SK-N-SH treated with all-trans-retinoic acid at 6 μM for 48 hours (cell line): ENCODE measurements around the gene TMEM100.

ENCODE experiments used
- ATAC-seq: fragments of 200-7000 bp; cut with Tn5 transposase; 3 replicates; pipeline ENCODE4 v1.9.1; 2020; ENCODE audit warnings: mild to moderate bottlenecking, moderate library complexity
- ARNTL ChIP-seq: fragments of 450-650 bp; formaldehyde crosslinking; IDR thresholded peaks from 2 replicates; pipeline ENCODE4 v1.5.0; 2020; ENCODE audit warnings: low read depth, mild to moderate bottlenecking, moderate library complexity, borderline replicate concordance
- BACH2 ChIP-seq: fragments of 250-450 bp; sonication (Bioruptor Pico); IDR thresholded peaks from 2 replicates; pipeline ENCODE4 v1.9.0; 2021; ENCODE audit warnings: mild to moderate bottlenecking, borderline replicate concordance
- CSDC2 ChIP-seq: fragments of 250-450 bp; sonication (Bioruptor Pico); IDR thresholded peaks from 2 replicates; pipeline ENCODE4 v1.5.0; 2020; ENCODE audit warnings: mild to moderate bottlenecking, moderate library complexity
- GLIS3 ChIP-seq: fragments of 250-450 bp; sonication (Bioruptor Pico); IDR thresholded peaks from 2 replicates; pipeline ENCODE4 v1.5.0; 2020; ENCODE audit warnings: mild to moderate bottlenecking, moderate library complexity
- ISL1 ChIP-seq: fragments of 250-450 bp; sonication (Bioruptor Pico); IDR thresholded peaks from 2 replicates; pipeline ENCODE4 v2.1.2; 2022; ENCODE audit warnings: mild to moderate bottlenecking, moderate library complexity
- OSR1 ChIP-seq: fragments of 250-450 bp; sonication (Bioruptor Pico); IDR thresholded peaks from 2 replicates; pipeline ENCODE4 v1.8.0; 2022; ENCODE audit warnings: moderate library complexity, mild to moderate bottlenecking, inconsistent platforms
- POU6F1 ChIP-seq: fragments of 250-450 bp; sonication (Bioruptor Pico); IDR thresholded peaks from 2 replicates; pipeline ENCODE4 v1.8.0; 2021; ENCODE audit warnings: low read depth, mild to moderate bottlenecking, moderate library complexity, borderline replicate concordance
- PPARA ChIP-seq: fragments of 250-450 bp; sonication (Bioruptor Pico); IDR thresholded peaks from 2 replicates; pipeline ENCODE4 v1.5.0; 2020; ENCODE audit warnings: mild to moderate bottlenecking, borderline replicate concordance
- RARB ChIP-seq: fragments of 250-450 bp; sonication (Bioruptor Pico); IDR thresholded peaks from 2 replicates; pipeline ENCODE4 v1.8.0; 2021; ENCODE audit warnings: mild to moderate bottlenecking, moderate library complexity
- TCF4 ChIP-seq: fragments of 250-450 bp; sonication (Bioruptor Pico); IDR thresholded peaks from 2 replicates; pipeline ENCODE4 v1.8.0; 2021; ENCODE audit warnings: mild to moderate bottlenecking, moderate library complexity, borderline replicate concordance
- TOX ChIP-seq: fragments of 250-450 bp; sonication (Bioruptor Pico); IDR thresholded peaks from 2 replicates; pipeline ENCODE4 v1.8.0; 2021; ENCODE audit warnings: mild to moderate bottlenecking, moderate library complexity, borderline replicate concordance
- ZC3H10 ChIP-seq: fragments of 250-450 bp; sonication (Bioruptor Pico); IDR thresholded peaks from 2 replicates; pipeline ENCODE4 v1.5.1; 2021; ENCODE audit warnings: mild to moderate bottlenecking, moderate library complexity
- ZFP3 ChIP-seq: fragments of 250-450 bp; sonication (Bioruptor Pico); IDR thresholded peaks from 2 replicates; pipeline ENCODE4 v1.5.0; 2020; ENCODE audit warnings: mild to moderate bottlenecking, moderate library complexity
- ZFP30 ChIP-seq: fragments of 450-650 bp; formaldehyde crosslinking; IDR thresholded peaks from 2 replicates; pipeline ENCODE4 v1.5.0; 2022; ENCODE audit warnings: mild to moderate bottlenecking, moderate library complexity
- ZNF565 ChIP-seq: fragments of 450-650 bp; formaldehyde crosslinking; conservative IDR thresholded peaks from 2 replicates; pipeline ENCODE4 v1.5.0; 2020; ENCODE audit warnings: low read depth, mild to moderate bottlenecking, moderate library complexity
- ZNF8 ChIP-seq: fragments of 450-650 bp; formaldehyde crosslinking; IDR thresholded peaks from 2 replicates; pipeline ENCODE4 v1.5.0; 2020; ENCODE audit warnings: mild to moderate bottlenecking, moderate library complexity
- TF ChIP-seq, protein P1 (sequence below): fragments of 250-450 bp; sonication (Bioruptor Pico); IDR thresholded peaks from 2 replicates; pipeline ENCODE4 v1.5.1; 2021; ENCODE audit warnings: mild to moderate bottlenecking, moderate library complexity
- TF ChIP-seq, protein P2 (sequence below): fragments of 250-450 bp; sonication (Bioruptor Pico); IDR thresholded peaks from 2 replicates; pipeline ENCODE4 v1.5.1; 2020; ENCODE audit warnings: low read depth, mild to moderate bottlenecking, moderate library complexity
- TF ChIP-seq, protein P3 (sequence below): fragments of 250-450 bp; sonication (Bioruptor Pico); IDR thresholded peaks from 2 replicates; pipeline ENCODE4 v1.5.0; 2020; ENCODE audit warnings: mild to moderate bottlenecking, moderate library complexity
- TF ChIP-seq, protein P4 (sequence below): fragments of 250-450 bp; sonication (Bioruptor Pico); IDR thresholded peaks from 2 replicates; pipeline ENCODE4 v1.8.0; 2020; ENCODE audit warnings: mild to moderate bottlenecking, moderate library complexity, borderline replicate concordance

The TMEM100 gene

DNA sequence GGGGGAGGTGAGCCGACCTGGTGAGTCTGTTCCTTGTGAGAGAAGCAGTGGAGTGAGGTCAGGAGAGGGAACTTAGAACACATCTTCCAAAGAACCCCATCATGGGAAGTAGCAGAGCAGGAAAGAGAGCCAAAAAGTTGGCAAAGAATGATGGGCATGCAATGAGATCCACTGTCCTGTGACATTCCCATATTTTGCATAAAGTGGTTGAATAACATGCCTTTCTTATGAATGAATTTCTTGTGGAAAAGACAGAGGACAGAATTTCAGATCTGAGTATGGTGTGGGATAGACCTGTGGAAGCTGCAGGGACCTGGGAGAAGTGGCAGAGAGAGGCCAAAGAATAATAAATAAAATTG lies 41.3 kb downstream of the TMEM100 start:
- TF ChIP-seq ZNF565 (no peak), TOX (CRISPR knock-in tag) (no peak), TCF4 (CRISPR knock-in tag) (no peak), ZC3H10 (CRISPR knock-in tag) (no peak), CSDC2 (CRISPR knock-in tag) (no peak), ARNTL (CRISPR knock-in tag) (no peak), OSR1 (CRISPR knock-in tag) (no peak)
- TF ChIP-seq, protein P1, sequence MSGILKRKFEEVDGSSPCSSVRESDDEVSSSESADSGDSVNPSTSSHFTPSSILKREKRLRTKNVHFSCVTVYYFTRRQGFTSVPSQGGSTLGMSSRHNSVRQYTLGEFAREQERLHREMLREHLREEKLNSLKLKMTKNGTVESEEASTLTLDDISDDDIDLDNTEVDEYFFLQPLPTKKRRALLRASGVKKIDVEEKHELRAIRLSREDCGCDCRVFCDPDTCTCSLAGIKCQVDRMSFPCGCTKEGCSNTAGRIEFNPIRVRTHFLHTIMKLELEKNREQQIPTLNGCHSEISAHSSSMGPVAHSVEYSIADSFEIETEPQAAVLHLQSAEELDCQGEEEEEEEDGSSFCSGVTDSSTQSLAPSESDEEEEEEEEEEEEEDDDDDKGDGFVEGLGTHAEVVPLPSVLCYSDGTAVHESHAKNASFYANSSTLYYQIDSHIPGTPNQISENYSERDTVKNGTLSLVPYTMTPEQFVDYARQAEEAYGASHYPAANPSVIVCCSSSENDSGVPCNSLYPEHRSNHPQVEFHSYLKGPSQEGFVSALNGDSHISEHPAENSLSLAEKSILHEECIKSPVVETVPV (CRISPR knock-in tag): no peak
- TF ChIP-seq, protein P2, sequence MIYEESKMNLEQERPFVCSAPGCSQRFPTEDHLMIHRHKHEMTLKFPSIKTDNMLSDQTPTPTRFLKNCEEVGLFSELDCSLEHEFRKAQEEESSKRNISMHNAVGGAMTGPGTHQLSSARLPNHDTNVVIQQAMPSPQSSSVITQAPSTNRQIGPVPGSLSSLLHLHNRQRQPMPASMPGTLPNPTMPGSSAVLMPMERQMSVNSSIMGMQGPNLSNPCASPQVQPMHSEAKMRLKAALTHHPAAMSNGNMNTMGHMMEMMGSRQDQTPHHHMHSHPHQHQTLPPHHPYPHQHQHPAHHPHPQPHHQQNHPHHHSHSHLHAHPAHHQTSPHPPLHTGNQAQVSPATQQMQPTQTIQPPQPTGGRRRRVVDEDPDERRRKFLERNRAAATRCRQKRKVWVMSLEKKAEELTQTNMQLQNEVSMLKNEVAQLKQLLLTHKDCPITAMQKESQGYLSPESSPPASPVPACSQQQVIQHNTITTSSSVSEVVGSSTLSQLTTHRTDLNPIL: no peak
- TF ChIP-seq, protein P3, sequence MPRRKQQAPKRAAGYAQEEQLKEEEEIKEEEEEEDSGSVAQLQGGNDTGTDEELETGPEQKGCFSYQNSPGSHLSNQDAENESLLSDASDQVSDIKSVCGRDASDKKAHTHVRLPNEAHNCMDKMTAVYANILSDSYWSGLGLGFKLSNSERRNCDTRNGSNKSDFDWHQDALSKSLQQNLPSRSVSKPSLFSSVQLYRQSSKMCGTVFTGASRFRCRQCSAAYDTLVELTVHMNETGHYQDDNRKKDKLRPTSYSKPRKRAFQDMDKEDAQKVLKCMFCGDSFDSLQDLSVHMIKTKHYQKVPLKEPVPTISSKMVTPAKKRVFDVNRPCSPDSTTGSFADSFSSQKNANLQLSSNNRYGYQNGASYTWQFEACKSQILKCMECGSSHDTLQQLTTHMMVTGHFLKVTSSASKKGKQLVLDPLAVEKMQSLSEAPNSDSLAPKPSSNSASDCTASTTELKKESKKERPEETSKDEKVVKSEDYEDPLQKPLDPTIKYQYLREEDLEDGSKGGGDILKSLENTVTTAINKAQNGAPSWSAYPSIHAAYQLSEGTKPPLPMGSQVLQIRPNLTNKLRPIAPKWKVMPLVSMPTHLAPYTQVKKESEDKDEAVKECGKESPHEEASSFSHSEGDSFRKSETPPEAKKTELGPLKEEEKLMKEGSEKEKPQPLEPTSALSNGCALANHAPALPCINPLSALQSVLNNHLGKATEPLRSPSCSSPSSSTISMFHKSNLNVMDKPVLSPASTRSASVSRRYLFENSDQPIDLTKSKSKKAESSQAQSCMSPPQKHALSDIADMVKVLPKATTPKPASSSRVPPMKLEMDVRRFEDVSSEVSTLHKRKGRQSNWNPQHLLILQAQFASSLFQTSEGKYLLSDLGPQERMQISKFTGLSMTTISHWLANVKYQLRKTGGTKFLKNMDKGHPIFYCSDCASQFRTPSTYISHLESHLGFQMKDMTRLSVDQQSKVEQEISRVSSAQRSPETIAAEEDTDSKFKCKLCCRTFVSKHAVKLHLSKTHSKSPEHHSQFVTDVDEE (CRISPR knock-in tag): no peak
- no peak for ATAC-seq

GRCh38 chr17:55680686-55681341 lies 41.9 kb downstream of the TMEM100 start:
- ATAC-seq: no peak
- TF ChIP-seq CSDC2 (CRISPR knock-in tag) (no peak), ARNTL (CRISPR knock-in tag) (no peak), GLIS3 (CRISPR knock-in tag) (no peak), RARB (CRISPR knock-in tag) (no peak), ZNF565 (no peak), OSR1 (CRISPR knock-in tag) (no peak), ZC3H10 (CRISPR knock-in tag) (no peak)

DNA sequence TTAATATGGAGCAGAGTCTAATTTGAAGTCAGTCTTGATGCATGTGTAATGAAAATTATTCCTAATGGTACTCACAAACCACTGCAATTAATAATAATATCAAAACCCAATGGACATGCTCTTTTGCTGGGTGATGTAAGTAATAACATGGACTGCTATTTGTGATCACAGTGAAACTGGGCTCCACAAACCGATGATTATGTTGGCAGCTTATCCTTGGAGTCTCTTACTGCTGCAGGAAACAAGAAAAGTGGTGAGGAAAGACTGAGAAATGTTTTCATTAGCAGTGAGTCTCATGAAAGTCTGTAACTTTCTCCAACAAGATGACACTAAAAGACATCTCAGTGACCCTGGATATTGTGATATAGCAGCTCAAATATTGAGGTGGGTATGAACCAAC lies 45.2 kb downstream of the TMEM100 start:
- no peak for ATAC-seq
- TF ChIP-seq, protein P4, sequence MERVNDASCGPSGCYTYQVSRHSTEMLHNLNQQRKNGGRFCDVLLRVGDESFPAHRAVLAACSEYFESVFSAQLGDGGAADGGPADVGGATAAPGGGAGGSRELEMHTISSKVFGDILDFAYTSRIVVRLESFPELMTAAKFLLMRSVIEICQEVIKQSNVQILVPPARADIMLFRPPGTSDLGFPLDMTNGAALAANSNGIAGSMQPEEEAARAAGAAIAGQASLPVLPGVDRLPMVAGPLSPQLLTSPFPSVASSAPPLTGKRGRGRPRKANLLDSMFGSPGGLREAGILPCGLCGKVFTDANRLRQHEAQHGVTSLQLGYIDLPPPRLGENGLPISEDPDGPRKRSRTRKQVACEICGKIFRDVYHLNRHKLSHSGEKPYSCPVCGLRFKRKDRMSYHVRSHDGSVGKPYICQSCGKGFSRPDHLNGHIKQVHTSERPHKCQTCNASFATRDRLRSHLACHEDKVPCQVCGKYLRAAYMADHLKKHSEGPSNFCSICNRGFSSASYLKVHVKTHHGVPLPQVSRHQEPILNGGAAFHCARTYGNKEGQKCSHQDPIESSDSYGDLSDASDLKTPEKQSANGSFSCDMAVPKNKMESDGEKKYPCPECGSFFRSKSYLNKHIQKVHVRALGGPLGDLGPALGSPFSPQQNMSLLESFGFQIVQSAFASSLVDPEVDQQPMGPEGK (CRISPR knock-in tag): no peak
- no peak for TF ChIP-seq TOX (CRISPR knock-in tag)
- TF ChIP-seq PPARA: no peak
- TF ChIP-seq ZNF8 (CRISPR knock-in tag): no peak
- no peak for TF ChIP-seq TCF4 (CRISPR knock-in tag)
- TF ChIP-seq, protein P3 (CRISPR knock-in tag): no peak
- no peak for TF ChIP-seq ZC3H10 (CRISPR knock-in tag)
- TF ChIP-seq, protein P2: no peak
- no peak for TF ChIP-seq ZFP30
- no peak for TF ChIP-seq ZFP3 (CRISPR knock-in tag)
- no peak for TF ChIP-seq POU6F1
- no peak for TF ChIP-seq ISL1 (CRISPR knock-in tag)
- TF ChIP-seq RARB (CRISPR knock-in tag): no peak
- no peak for TF ChIP-seq BACH2
- TF ChIP-seq, all 23 proteins: peak for 0
